K562 (cell line): ENCODE results near the gene TSPOAP1. TPM values are rescaled to one million over a fixed set of nuclear protein-coding genes. Genes with fewer than 3 reads are reported as not detected.

Experiments used
- CTCFL ChIP-seq: IDR thresholded peaks from 2 replicates; pipeline ENCODE4 v1.6.1; 2011; ENCODE audit warnings: borderline replicate concordance, low read depth, mild to moderate bottlenecking, moderate library complexity, low read length; ENCODE audit not compliant: insufficient read depth, poor library complexity, severe bottlenecking
- DLX4 ChIP-seq: fragments of 250-450 bp; sonication (Bioruptor Pico); IDR thresholded peaks from 2 replicates; pipeline ENCODE4 v1.6.1; 2021; ENCODE audit warnings: mild to moderate bottlenecking
- HDAC2 ChIP-seq: fragments of 450-650 bp; IDR thresholded peaks from 2 replicates; pipeline ENCODE4 v1.6.1; 2016; ENCODE audit warnings: mild to moderate bottlenecking
- HDAC8 ChIP-seq: fragments of 450-650 bp; IDR thresholded peaks from 2 replicates; pipeline ENCODE4 v1.6.1; 2016; ENCODE audit warnings: mild to moderate bottlenecking, missing genetic modification characterization, moderate library complexity, missing compliant biosample characterization
- MAZ ChIP-seq, 2 experiments: fragments of 450-650 bp in 1 of 2; sonication (generic) in 1 of 2; formaldehyde crosslinking; IDR thresholded peaks in 1 of 2; conservative IDR thresholded peaks in 1 of 2; 2 replicates each; pipeline versions ENCODE4 v1.4.0 to v1.5.0; 2020; ENCODE audit warnings: mild to moderate bottlenecking in 1 of 2, missing genetic modification reagents in 1 of 2
- MCM3 ChIP-seq: fragments of 450-650 bp; IDR thresholded peaks from 2 replicates; pipeline ENCODE4 v1.6.1; 2016
- PCBP2 ChIP-seq: fragments of 200-400 bp; formaldehyde crosslinking; IDR thresholded peaks from 2 replicates; pipeline ENCODE4 v1.6.1; 2018; ENCODE audit warnings: low read length, low read depth, mild to moderate bottlenecking, moderate library complexity; ENCODE audit not compliant: poor library complexity, severe bottlenecking
- PKNOX1 ChIP-seq: fragments of 450-650 bp; IDR thresholded peaks from 2 replicates; pipeline ENCODE4 v1.6.1; 2016
- STAT6 ChIP-seq: sonication (generic); formaldehyde crosslinking; IDR thresholded peaks from 2 replicates; pipeline ENCODE4 v1.8.1; 2023; ENCODE audit warnings: mild to moderate bottlenecking, missing genetic modification reagents
- TAF7 ChIP-seq: fragments of 450-650 bp; IDR thresholded peaks from 2 replicates; pipeline ENCODE4 v1.6.1; 2016; ENCODE audit warnings: missing genetic modification characterization, missing compliant biosample characterization
- TBL1XR1 ChIP-seq, 2 experiments: IDR thresholded peaks; 2 replicates each; pipeline ENCODE4 v1.6.1; 2012; ENCODE audit warnings: improper control_type of control experiment in 2 of 2, low read length in 2 of 2, mild to moderate bottlenecking in 1 of 2
- ZBED1 ChIP-seq: IDR thresholded peaks from 2 replicates; pipeline ENCODE4 v1.6.1; 2014
- ZFP91 ChIP-seq: sonication (generic); formaldehyde crosslinking; IDR thresholded peaks from 2 replicates; pipeline ENCODE4 v1.8.0; 2022; ENCODE audit warnings: mild to moderate bottlenecking, missing genetic modification reagents
- ZNF133 ChIP-seq: fragments of 250-450 bp; sonication (Bioruptor Pico); IDR thresholded peaks from 2 replicates; pipeline ENCODE4 v1.4.0; 2020; ENCODE audit warnings: mild to moderate bottlenecking
- ZNF24 ChIP-seq: fragments of 450-650 bp; IDR thresholded peaks from 2 replicates; pipeline ENCODE4 v1.6.1; 2016
- ZNF408 ChIP-seq: fragments of 250-450 bp; sonication (Bioruptor Pico); IDR thresholded peaks from 2 replicates; pipeline ENCODE4 v1.4.0; 2020; ENCODE audit warnings: low read depth, mild to moderate bottlenecking, moderate library complexity
- ZNF699 ChIP-seq: fragments of 250-450 bp; sonication (Bioruptor Pico); IDR thresholded peaks from 2 replicates; pipeline ENCODE4 v1.8.0; 2021; ENCODE audit warnings: mild to moderate bottlenecking, moderate library complexity; ENCODE audit not compliant: insufficient replicate concordance
- polyA plus RNA-seq, 8 experiments: library from polyadenylated mRNA; depleted of rRNA in 4 of 8; stranded (reverse) in 5 of 8; unstranded in 3 of 8; fragments of >200 nt; fragmentation: Nextera tagmentation in 2 of 8; fragmentation: Illumina TruSeq in 1 of 8; extraction: Ambion mirVana in 2 of 8; extraction: Trizol in 1 of 8; gene quantifications; 2 replicates each; pipeline versions ENCODE4 v1.2.1 to v1.2.3, GENCODE V29; 2011 to 2014; ENCODE audit warnings: inconsistent platforms in 1 of 8, missing spikeins in 1 of 8
- total RNA-seq, 7 experiments: library from RNA; depleted of rRNA in 6 of 7; stranded (reverse); fragments of >200 nt in 6 of 7; fragmentation: Illumina TruSeq in 2 of 7; extraction: Trizol in 2 of 7; gene quantifications; 2 replicates each; pipeline versions ENCODE4 v1.2.1 to v1.2.3, GENCODE V29; 2011 to 2021; ENCODE audit warnings: low replicate concordance in 1 of 7
- TF ChIP-seq, protein P1 (sequence below): fragments of 450-650 bp; formaldehyde crosslinking; conservative IDR thresholded peaks from 2 replicates; pipeline ENCODE4 v1.4.0; 2022; ENCODE audit warnings: mild to moderate bottlenecking, missing genetic modification characterization

The TSPOAP1 gene
- total and polyA plus RNA-seq, 9 of the 15 experiments (the other 6 are each of a cell fraction or from before 2014, with no cell fraction given), result 0.87 to 3.9 (median 1.8) TPM; not detected in 2

GRCh38 chr17:58351831-58352595 lies 23.4 kb upstream of the TSPOAP1 start, which contains the start of gene SUPT4H1 (continued):
- TF ChIP-seq CTCFL, result peak; percentile 7
- TF ChIP-seq STAT6 (CRISPR knock-in tag), result 0 out of 2 replicates have a peak, but pooled peaks have one; percentile 87
- TF ChIP-seq ZNF133 (CRISPR knock-in tag), result no peak
- no peak for TF ChIP-seq DLX4 (CRISPR knock-in tag)
- no peak for TF ChIP-seq MCM3
- peak; percentile 76 to 92 for TF ChIP-seq MAZ (CRISPR knock-in tag; conservative IDR thresholded peaks at IDR 0.05 in 1 of 2, IDR thresholded peaks at IDR 0.05 in 1 of 2)
- TF ChIP-seq ZNF24, result peak; percentile 25; the same call in 1 of the 2 replicates
- TF ChIP-seq ZBED1, result no peak
- peak; percentile 27 for TF ChIP-seq HDAC2
- peak; percentile 72 for TF ChIP-seq TAF7 (tag)
- TF ChIP-seq, protein P1, sequence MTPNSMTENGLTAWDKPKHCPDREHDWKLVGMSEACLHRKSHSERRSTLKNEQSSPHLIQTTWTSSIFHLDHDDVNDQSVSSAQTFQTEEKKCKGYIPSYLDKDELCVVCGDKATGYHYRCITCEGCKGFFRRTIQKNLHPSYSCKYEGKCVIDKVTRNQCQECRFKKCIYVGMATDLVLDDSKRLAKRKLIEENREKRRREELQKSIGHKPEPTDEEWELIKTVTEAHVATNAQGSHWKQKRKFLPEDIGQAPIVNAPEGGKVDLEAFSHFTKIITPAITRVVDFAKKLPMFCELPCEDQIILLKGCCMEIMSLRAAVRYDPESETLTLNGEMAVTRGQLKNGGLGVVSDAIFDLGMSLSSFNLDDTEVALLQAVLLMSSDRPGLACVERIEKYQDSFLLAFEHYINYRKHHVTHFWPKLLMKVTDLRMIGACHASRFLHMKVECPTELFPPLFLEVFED (CRISPR knock-in tag), result no peak
- TF ChIP-seq ZNF408, result no peak
- no peak for TF ChIP-seq PCBP2
- peak; percentile 68 for TF ChIP-seq PKNOX1
- peak in 1 of 2 experiments; percentile 50; a peak in 2 of 4 replicates for TF ChIP-seq TBL1XR1 (IDR thresholded peaks at IDR 0.05; ENCODE audit: low read length in 2 of 2)
- TF ChIP-seq ZNF699 (CRISPR knock-in tag), result no peak
- no peak for TF ChIP-seq HDAC8 (tag)
- no peak for TF ChIP-seq ZFP91 (CRISPR knock-in tag)
